HL-60 (cell line): ENCODE results near the gene LAMP1.

Source experiments
- GABPA ChIP-seq: IDR thresholded peaks from 2 replicates; pipeline ENCODE4 v1.6.1; 2012; ENCODE audit warnings: low read depth
- POLR2AphosphoS5 ChIP-seq: IDR thresholded peaks from 2 replicates; pipeline ENCODE4 v1.6.1; 2012; ENCODE audit warnings: low read depth
- SPI1 ChIP-seq: IDR thresholded peaks from 2 replicates; pipeline ENCODE4 v1.6.1; 2012; ENCODE audit warnings: low read depth, mild to moderate bottlenecking, borderline replicate concordance
- TF ChIP-seq, protein P1 (sequence below): IDR thresholded peaks from one replicate; pipeline ENCODE4 v1.5.1; 2011; ENCODE audit warnings: low read length, control low read depth, inconsistent platforms; ENCODE audit not compliant: insufficient read depth
- TF ChIP-seq, protein P2 (sequence below): IDR thresholded peaks from 2 replicates; pipeline ENCODE4 v1.6.1; 2012; ENCODE audit warnings: low read depth; ENCODE audit not compliant: insufficient replicate concordance

DNA sequence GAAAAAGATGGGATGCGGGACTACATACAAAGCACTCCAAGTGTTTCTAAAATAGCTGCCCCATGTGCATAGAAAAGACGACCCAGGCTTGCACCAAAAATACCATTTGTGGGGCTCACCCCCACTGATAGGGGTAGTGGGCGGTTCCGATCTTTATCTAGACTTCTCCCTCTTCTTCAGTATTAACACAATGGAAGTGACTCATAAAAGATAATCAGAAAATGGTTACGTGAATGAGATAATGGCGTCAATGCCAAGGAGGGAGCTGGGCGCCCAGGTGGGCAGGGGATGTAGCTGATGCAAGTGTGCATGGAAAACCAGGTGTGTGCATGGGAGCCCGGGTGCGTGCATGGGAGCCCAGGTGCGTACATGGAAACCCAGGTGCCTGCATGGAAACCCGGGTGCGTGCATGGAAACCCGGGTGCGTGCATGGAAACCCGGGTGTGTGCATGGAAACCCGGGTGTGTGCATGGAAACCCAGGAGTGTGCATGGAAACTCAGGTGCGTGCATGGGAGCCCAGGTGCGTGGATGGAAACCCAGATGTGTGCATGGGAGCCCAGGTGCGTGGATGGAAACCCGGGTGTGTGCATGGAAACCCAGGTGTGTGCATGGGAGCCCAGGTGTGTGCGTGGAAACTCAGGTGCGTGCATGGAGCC, 32.7 kb downstream of the LAMP1 start:
- TF ChIP-seq, protein P1, sequence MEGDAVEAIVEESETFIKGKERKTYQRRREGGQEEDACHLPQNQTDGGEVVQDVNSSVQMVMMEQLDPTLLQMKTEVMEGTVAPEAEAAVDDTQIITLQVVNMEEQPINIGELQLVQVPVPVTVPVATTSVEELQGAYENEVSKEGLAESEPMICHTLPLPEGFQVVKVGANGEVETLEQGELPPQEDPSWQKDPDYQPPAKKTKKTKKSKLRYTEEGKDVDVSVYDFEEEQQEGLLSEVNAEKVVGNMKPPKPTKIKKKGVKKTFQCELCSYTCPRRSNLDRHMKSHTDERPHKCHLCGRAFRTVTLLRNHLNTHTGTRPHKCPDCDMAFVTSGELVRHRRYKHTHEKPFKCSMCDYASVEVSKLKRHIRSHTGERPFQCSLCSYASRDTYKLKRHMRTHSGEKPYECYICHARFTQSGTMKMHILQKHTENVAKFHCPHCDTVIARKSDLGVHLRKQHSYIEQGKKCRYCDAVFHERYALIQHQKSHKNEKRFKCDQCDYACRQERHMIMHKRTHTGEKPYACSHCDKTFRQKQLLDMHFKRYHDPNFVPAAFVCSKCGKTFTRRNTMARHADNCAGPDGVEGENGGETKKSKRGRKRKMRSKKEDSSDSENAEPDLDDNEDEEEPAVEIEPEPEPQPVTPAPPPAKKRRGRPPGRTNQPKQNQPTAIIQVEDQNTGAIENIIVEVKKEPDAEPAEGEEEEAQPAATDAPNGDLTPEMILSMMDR = no peak
- TF ChIP-seq POLR2AphosphoS5 (no peak), SPI1 (no peak), GABPA (no peak)
- TF ChIP-seq, protein P2, sequence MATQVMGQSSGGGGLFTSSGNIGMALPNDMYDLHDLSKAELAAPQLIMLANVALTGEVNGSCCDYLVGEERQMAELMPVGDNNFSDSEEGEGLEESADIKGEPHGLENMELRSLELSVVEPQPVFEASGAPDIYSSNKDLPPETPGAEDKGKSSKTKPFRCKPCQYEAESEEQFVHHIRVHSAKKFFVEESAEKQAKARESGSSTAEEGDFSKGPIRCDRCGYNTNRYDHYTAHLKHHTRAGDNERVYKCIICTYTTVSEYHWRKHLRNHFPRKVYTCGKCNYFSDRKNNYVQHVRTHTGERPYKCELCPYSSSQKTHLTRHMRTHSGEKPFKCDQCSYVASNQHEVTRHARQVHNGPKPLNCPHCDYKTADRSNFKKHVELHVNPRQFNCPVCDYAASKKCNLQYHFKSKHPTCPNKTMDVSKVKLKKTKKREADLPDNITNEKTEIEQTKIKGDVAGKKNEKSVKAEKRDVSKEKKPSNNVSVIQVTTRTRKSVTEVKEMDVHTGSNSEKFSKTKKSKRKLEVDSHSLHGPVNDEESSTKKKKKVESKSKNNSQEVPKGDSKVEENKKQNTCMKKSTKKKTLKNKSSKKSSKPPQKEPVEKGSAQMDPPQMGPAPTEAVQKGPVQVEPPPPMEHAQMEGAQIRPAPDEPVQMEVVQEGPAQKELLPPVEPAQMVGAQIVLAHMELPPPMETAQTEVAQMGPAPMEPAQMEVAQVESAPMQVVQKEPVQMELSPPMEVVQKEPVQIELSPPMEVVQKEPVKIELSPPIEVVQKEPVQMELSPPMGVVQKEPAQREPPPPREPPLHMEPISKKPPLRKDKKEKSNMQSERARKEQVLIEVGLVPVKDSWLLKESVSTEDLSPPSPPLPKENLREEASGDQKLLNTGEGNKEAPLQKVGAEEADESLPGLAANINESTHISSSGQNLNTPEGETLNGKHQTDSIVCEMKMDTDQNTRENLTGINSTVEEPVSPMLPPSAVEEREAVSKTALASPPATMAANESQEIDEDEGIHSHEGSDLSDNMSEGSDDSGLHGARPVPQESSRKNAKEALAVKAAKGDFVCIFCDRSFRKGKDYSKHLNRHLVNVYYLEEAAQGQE = no peak
